Right lung (tissue), 5 donors: ENCODE data around the gene PPP1R8. TPM values are rescaled to one million over a fixed set of nuclear protein-coding genes. Genes with fewer than 3 reads are reported as not detected.
"Not testable (repeated sequence)": the region's sequence is repeated elsewhere in the genome, so short reads cannot be mapped to it uniquely, and the experiment has no call there.

ENCODE experiments used
- DNase-seq, 2 donors: peaks; one replicate each; pipeline ENCODE4 v3.0.0-alpha.2; 2013
- polyA plus RNA-seq, 5 donors: library from polyadenylated mRNA; unstranded; fragments of 120-200 nt; gene quantifications; one replicate each; pipeline versions ENCODE4 v1.2.1 to v1.2.3, GENCODE V29; 2013; ENCODE audit warnings: inconsistent platforms in 1 of 5, low replicate concordance in 1 of 5; ENCODE audit not compliant: insufficient read length in 5 of 5, insufficient read depth in 1 of 5

PPP1R8 gene
- polyA plus RNA-seq, 5 donors: 47.5 to 59.2 (median 51.2) TPM

DNA sequence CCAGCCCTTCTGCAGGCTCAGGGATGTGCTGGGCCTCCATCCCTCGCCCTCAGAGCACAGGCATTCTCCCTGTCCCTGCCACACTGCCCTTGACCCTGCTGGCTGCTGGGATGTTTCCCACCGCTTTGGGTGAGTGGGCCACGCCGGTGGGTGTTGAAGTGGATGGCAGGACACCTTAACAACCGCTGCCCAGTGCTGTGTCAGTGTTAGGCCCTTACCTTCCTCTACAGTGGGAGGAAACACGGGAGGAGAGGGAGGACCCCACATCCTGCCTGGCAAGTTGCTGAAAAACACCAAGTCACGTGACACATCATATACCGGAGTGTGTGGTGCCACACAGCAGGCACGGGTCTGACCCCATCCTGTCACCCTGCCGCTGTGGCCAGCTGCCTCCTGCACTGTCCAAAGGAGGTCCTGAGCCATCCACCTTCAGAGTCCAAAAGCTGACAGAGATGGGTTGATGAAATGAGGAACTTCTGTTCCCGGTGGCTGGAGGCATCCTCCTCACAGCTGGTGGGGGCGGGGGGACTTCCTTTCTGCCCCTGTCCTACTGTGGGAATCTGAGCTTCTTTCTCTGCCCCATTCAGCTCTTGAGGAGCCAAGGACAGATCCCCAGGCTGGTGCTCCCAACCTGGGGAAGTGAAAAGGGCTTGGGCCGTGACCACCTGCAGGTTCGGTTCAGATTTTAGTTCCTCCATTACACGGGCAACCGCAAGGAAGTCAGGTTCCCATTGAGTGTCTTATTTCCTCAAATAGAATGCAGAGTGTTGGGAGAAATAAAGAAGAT is 38.5 kb downstream of the PPP1R8 start:
- no peak for DNase-seq

DNA sequence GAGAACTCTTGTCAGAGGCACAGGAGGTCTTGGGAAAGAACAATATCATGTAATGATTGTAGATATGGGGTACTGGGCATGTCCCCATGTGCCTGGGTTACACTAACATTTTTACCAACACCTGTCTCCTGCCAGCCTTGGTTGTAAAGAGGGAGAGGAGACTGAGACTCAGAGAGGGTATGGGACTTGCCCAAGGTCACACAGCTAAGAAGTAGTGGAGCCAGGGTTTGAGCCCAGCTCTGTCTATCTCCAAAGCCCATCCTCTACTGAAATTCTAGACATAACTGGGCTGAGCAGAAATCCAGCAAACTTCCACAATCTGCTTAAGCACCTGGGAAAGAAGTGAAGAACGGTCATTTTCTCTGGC is 39.1 kb downstream of the PPP1R8 start:
- DNase-seq: no peak

DNA sequence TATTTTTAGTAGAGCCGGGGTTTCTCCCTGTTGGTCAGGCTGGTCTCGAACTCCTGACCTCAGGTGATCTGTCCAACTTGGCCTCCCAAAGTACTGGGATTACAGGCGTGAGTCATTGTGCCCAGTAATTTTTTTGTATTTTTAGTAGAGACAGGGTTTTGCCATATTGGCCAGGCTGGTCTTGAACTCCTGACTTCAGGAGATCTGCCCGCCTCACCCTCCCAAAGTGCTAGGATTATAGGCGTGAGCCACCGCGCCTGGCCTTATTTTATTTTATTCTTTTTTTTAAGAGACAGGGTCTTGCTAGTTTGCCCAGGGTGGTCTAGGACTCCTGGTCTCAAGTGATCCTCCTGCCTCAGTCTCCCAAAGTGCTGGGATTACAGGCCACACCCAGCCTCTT is 40.5 kb downstream of the PPP1R8 start:
- DNase-seq: not testable (repeated sequence)

DNA sequence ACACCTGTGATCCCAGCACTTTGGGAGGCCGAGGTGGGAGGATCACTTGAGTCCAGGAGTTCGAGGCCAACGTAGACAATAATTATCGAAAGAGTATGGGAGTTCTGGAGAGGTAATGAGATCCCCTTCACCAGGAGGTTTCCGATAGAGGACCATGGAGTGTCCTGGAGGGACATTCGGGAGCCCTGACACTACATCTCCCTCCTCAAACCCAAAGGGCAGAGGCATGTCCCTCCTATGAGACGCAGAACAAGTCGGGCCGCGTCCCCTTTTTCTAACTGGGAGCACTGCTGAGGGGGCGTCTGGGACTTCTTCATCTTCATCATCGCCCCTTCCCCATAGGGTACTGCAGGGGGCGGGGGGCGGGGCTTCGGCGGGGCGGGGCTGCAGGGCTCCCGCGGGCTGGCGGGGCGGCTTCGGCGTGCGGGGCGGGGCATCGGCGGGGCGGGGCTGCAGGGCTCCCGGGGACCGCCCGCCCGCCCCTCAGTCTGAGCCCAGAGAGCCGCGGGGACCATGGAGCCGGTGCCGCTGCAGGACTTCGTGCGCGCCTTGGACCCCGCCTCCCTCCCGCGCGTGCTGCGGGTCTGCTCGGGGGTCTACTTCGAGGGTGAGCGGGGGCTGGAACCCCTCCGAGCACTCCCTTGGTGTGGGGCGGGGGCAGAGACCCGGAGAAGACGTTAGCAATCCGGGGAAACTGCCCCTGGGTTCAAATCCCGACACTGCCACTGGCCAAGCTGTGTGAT is 41.6 kb downstream of the PPP1R8 start, which contains the start of gene THEMIS2:
Gene THEMIS2, plus strand, starts transcription at position 486 of the 743 bp plus-strand sequence. Its CDS starts 28 bp downstream, at position 514.
- DNase-seq: no peak

DNA sequence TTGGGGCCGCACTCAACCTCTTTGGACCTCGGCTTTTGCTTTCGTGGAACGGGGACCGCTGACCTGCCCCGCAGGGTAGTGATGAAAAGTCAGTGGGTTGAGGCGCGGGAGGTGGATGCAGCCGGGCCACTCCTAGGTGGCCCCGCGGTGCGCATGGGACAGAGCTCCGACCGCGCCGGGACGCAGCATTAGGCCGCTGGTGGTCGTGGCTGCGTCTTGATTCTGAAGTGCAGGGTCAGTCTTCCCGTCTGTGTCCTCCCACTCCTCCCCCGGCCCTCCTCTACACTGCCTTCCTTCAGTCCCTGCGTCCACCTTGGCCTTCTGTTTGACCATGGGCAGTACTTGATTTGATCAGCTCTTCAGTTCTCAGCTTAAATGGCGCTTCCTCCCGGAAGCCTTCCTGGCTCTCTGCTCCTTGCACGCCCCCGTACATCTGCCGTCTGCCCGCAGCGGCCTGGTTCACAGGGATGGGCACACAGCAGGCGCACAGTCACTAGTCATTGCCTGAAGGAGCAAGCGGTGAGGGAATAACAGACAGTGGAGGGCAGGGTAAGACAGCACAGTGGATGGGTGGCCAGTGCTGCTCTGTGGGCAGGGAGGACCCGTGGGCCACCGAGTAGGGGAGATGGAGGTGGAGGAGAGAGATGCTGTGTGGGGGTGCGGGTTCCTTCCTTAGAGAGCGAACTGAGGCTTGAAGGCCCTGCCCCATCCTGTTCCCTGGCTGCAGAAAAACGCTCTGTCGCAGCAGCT is 42.4 kb downstream of the PPP1R8 start:
- no peak for DNase-seq

DNA sequence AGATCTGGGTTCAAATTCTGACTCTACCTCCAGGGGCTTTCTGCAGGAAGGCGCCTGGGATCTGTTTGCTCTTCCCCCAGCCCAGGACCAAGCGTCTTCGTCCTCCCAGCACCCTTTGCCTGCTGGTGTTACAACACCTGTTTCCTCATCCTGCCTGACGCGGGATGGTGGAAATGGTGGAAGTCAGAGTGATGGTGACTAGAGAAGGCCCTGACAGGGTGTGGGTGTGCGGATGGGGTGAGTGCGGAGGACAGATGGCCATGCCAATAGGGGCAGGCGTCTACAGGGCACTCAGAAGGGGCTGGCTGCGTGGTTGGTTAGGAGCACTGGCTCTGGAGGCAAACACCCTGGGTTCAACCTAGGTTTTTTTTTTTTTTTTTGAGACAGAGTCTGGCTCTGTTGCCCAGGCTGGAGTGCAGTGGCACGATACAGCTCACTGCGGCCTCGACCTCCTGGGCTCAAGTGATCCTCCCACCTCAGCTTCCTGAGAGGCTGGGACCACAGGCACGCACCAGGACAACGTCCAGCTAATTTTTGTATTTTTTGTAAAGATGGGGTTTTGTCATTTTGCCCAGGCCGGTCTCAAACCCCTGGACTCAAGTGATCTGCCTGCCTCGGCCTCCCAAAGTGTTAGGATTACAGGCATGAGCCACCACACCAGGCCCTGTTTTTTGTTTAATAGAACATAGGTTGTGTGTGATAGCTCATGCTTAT is 43.2 kb downstream of the PPP1R8 start:
- DNase-seq: no peak

DNA sequence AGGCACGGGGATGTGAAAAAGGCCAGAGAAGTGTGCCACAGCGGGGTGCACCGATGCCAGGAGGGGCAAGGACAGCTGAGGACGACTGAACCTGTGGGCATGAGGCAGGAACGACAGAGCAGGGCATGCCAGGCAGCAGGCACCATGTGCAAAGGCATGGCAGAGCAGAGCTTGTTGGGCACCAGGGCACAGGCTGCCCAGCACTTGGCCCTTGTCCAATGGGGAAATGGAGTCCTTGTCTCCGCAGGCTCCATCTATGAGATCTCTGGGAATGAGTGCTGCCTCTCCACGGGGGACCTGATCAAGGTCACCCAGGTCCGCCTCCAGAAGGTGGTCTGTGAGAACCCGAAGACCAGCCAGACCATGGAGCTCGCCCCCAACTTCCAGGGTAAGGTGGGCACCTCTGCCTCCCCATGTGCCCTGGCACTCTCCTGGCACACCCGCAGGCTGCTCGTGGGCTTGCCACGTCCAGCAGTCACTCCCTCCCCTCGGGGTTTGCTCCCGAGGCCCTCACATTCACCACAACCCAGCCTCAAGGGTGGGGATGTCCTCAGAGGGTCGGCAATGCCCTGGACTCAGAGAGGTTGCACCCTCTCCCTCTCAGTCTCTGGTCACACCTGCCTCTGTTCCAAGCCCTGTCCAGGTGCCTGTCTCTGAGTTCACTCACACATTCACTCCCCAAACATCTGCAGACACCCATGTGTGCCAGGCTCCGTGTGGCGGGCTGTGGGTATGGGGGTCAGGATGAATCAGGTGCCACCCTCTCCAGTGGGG is 45.9 kb downstream of the PPP1R8 start:
- DNase-seq: no peak

DNA sequence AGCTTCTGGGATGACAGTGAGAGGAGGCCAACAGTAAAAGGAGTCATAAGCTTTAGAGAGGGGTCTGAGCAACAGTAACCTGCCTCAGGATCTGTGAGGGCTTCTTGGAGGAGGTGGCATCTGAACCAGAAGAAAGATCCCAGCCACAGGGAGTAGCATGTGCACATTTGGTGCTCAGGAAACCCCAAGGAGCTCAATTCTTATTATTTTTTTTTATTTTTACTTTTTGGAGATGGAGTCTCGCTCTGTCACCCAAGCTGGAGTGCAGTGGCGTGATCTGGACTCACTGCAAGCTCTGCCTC is 46.5 kb downstream of the PPP1R8 start:
- DNase-seq: no peak

DNA sequence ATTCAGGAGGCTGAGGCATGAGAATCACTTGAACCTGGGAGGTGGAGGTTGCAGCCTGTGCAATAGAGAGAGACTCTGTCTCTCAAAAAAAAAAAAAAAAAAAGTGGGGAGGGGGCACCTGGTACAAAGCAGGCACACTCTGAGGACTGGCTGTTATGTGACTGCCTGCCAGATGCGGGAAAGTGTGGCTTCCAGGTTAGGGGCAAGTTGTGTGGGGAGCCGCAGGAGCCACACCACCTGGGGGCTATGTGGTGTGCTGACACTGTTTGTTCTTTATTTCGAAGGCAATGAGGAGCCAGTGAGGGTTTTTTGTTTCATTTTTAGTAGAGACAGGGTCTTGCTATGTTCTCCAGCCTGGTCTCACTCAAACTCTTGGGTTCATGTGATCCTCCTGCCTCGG is 47.5 kb downstream of the PPP1R8 start:
- no peak for DNase-seq

DNA sequence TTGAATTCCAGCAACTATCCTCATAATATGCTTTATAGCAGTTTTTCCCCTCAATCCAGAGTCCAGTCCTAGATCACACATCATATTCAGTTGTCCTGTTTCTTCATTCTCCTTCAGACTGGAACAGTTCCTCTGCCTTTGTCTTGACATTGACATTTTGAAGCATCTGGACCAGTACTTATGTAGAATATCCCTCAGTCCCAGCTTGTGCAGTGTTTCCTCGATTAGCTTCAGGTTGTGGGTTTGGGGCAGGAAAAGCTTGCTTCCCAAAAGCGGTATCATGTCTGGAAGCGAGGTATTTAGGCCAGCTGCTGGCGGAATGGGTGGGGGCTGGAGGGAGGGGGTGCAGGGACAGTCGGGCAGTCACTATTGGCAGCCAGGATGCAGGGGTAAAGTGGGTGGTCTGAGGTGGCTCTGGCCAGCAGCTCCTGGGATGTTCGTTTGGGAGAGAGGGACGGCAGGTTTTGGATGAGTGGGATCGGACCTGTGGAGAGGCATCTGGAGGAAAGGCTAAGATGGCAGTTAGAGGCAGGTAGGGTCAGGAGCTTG is 48.3 kb downstream of the PPP1R8 start:
- DNase-seq: no peak

DNA sequence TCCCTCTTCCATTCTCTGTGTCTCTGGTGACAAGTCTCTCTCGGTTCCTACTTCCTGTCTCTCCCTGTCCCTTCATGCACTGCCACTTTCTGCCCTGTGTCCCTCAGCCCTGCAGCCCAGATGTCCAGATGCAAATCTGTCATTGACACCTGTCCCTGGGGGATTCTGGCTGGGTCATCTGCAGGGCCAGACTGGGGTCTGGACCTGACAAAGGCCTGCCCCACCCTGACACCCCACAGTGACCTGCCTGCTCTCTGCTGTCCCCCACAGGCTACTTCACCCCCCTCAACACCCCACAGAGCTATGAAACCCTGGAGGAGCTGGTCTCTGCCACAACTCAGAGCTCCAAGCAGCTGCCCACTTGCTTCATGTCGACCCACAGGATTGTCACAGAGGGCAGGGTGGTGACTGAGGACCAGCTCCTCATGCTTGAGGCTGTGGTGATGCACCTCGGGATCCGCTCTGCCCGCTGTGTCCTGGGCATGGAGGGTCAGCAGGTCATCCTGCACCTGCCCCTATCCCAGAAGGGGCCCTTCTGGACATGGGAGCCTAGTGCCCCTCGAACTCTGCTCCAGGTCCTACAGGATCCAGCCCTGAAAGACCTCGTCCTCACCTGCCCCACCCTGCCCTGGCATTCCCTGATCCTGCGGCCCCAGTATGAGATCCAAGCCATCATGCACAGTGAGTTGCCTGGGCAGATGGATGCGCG is 48.9 kb downstream of the PPP1R8 start:
- DNase-seq: no peak

DNA sequence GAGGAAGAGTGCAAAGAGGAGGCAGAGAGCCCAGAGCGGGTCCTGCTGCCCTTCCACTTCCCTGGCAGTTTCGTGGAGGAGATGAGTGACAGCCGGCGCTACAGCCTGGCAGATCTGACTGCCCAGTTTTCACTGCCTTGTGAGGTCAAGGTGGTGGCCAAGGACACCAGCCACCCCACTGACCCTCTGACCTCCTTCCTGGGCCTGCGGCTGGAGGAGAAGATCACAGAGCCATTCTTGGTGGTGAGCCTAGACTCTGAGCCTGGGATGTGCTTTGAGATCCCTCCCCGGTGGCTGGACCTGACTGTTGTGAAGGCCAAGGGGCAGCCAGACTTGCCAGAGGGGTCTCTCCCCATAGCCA is 51.9 kb downstream of the PPP1R8 start:
- no peak for DNase-seq

DNA sequence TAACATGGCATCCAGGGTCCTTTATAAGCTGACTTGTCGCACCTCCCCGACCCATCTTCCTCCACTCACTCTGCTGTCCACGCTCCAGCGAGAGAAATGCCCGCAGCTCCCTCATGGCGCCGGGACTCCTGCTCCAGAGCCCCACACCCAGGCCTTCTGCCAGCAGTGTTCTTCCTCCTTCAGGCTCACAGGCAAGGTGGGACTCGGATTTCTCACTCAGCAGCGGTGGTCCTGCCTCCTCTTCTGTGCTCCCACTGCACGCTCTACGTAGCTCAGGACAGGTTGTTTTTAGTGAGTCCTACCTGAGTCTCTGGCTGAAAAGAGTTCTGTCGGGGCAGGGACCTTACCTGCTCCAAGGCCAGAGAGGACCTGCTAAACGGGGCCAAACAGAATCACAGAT is 53.0 kb downstream of the PPP1R8 start:
- DNase-seq: no peak

DNA sequence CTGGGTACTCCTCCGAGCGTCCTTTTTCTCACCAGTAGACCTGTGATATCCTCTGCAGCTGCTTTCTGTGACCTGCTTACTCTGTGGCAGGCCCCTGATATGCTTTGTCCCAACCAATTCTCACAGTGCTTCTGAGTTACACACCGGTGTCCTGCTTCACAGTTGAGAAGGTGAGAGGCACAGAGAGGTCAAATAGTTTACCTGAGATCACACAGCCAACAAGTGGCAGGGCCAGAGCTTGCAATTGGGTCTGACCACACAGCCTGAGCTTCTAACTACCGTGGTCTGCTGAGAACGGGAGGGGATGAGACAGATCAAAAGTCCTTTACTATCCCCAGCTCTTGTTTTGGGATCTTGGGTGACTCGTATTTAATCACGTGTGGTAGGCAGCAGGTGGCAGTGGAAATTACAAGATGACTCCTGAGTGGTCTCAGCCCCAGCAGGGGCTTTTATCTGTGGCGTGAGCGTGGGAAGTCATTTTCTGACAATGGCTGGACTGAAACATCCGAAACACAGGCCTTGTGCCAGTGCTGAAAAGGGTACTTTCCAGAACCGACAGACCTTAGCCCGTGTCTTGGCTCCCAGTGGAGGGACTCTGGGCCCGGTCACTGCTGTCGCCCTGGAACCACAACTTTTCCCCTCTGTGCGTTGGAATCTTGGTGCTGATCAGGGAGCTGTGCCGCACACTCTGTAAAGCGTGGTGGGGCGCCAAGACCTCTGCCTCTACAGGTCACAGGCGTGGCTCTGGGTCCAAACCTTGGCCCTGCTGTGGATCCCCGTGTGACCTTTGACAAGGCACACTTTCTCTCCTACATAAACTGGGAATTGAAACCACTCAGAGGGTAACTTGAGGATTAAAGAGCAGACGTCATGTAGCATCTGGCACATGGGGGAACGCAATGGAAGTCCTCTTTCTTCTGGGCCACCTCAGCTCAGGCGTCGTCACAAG is 53.7 kb downstream of the PPP1R8 start:
- no peak for DNase-seq

DNA sequence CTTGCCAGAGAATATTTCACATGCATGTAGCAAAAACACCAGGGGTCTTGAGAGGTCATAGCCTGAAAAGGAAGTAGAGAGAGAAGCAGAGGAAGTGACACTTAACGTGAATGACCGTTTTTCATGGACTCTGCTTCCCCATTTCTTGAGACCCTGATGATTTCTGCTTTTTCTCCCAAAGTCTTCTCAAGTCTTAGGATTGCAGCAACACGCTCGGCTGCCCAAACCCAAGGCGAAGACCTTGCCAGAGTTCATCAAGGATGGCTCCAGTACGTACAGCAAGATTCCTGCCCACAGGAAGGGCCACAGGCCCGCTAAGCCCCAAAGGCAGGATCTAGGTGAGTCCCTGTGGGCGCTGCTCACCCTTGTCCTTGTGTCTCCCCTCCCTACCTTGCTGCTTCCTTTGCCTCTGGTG is 54.5 kb downstream of the PPP1R8 start:
- no peak for DNase-seq

DNA sequence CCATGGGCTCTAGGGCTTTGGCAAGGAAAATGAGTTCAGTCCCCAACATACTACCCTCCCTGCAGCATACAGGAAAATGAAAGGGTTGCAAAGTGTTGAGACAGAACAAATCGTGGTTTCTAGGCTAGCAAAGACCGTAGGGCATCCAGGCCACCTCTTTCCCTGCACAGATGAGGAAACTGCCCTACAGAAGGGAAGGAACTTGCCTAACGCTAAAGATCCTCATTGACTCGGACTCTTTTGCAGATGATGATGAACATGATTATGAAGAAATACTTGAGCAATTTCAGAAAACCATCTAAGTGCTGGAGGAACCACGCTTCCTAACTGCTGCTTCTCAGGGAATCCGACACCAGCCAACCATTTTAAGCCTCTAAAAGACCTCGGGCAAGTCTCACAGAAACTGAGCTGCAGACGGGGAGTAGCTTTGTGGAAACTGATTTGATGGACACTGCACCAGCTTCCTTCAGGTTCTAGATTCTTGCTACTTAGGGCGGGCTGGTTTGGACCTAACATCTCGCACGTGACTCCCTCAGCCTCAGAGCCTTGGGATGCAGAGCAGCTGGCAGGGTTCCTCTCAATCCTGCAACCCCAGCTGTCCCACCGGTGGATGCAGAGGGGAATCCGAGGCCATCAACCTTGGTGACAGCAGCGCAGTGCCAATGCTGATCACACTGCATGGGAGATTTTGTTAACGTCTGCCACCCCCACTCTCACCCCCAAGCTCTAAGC is 55.2 kb downstream of the PPP1R8 start:
- DNase-seq: no peak

DNA sequence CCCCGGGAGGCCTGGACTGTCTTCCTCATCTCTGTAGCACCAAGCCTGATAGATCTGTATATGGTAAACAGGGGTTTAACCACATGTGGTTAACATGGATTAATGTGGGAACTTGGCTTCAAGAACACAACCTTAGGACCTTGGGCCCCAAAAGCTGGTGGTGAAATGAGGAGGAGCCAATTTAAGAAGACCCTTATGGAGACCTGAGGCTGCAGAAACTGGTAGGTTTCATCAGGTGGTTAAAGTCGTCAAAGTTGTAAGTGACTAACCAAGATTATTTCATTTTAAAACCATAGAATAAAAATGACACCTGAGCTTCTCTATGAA is 55.7 kb downstream of the PPP1R8 start:
- DNase-seq: no peak

DNA sequence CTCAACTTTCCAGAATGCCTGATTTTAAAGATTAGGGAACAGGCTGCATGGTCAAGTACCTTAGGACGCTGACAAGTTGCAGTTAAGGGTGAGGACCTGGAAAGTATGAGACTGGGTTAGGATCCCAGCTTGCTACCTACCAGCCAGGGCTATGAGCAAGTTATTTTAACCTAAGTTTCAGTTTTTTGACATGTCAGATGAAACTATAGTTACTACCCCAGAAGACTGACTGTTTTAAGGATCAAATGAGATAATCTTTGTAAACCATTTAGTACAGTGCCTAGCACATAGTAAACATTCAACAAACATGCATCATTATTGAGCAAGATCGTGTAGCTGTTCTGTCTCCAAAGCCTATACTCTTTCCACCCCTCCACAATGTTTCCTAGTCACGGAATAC is 56.2 kb downstream of the PPP1R8 start:
- no peak for DNase-seq
